PC-9 (cell line): ENCODE results near the gene FAM193A.

Experiments used
- EZH2 ChIP-seq: fragments of 200-600 bp; sonication (generic); IDR thresholded peaks from 2 replicates; pipeline ENCODE4 v1.8.0; 2017; ENCODE audit warnings: antibody characterized with exemption, low read depth
- TF ChIP-seq, protein P1 (sequence below): fragments of 200-600 bp; sonication (generic); conservative IDR thresholded peaks from 2 replicates; pipeline ENCODE4 v1.6.1; 2017; ENCODE audit warnings: mixed run types, antibody characterized with exemption, mild to moderate bottlenecking, moderate library complexity

DNA sequence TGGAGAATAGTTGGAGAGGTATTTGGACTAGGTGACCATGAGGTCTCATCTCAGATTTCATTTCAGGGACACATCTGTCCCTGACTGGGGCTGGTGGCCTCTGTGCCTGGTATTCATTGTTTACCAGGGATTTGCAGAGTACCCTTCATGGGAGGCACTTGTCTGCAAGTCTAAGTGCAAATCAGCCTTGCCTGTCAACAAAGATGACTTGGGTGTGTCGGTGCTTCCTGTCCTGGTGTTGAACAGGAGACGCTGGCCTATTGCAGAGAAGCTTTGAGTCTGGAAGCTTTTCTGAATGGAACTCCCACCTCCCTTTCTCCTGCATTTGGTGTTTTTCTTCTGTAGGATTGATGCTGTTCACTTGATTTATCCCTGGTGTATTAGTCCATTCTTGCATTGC is 115.6 kb downstream of the FAM193A start:
- TF ChIP-seq, protein P1, sequence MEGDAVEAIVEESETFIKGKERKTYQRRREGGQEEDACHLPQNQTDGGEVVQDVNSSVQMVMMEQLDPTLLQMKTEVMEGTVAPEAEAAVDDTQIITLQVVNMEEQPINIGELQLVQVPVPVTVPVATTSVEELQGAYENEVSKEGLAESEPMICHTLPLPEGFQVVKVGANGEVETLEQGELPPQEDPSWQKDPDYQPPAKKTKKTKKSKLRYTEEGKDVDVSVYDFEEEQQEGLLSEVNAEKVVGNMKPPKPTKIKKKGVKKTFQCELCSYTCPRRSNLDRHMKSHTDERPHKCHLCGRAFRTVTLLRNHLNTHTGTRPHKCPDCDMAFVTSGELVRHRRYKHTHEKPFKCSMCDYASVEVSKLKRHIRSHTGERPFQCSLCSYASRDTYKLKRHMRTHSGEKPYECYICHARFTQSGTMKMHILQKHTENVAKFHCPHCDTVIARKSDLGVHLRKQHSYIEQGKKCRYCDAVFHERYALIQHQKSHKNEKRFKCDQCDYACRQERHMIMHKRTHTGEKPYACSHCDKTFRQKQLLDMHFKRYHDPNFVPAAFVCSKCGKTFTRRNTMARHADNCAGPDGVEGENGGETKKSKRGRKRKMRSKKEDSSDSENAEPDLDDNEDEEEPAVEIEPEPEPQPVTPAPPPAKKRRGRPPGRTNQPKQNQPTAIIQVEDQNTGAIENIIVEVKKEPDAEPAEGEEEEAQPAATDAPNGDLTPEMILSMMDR, result no peak
- no peak for TF ChIP-seq EZH2
